GM23338 (cell line): ENCODE data around the gene SGK1. TPM values are rescaled to one million over a fixed set of nuclear protein-coding genes. Genes with fewer than 3 reads are reported as not detected.

ENCODE experiments used
- ATAC-seq: fragments of 200-7000 bp; cut with Tn5 transposase; 3 replicates; pipeline ENCODE4 v1.9.1; 2020
- DNase-seq: peaks from one replicate; pipeline ENCODE4 v3.0.0-alpha.2; 2015; ENCODE audit warnings: low spot score
- H2AFZ ChIP-seq: fragments of 200-600 bp; sonication (generic); 2 replicates; pipeline ENCODE4 v1.8.0; 2016; ENCODE audit warnings: antibody characterized with exemption, mild to moderate bottlenecking, moderate library complexity
- H3F3A ChIP-seq: fragments of 200-600 bp; sonication (generic); replicated peaks from 2 replicates; pipeline ENCODE4 v1.8.0; 2017; ENCODE audit warnings: antibody characterized with exemption, mixed run types, low read depth
- H3K27ac ChIP-seq: fragments of 200-600 bp; sonication (generic); 2 replicates; pipeline ENCODE4 v1.6.1; 2016; ENCODE audit warnings: low read depth
- H3K27me3 ChIP-seq: fragments of 200-600 bp; sonication (generic); 2 replicates; pipeline ENCODE4 v1.8.0; 2016; ENCODE audit warnings: mild to moderate bottlenecking, mixed run types, moderate library complexity; ENCODE audit not compliant: insufficient read depth
- H3K36me3 ChIP-seq: fragments of 200-600 bp; sonication (generic); 2 replicates; pipeline ENCODE4 v1.8.0; 2016; ENCODE audit warnings: mild to moderate bottlenecking; ENCODE audit not compliant: insufficient read depth
- H3K4me1 ChIP-seq: fragments of 200-600 bp; sonication (generic); 2 replicates; pipeline ENCODE4 v1.8.0; 2016; ENCODE audit warnings: mild to moderate bottlenecking, moderate library complexity; ENCODE audit not compliant: insufficient read depth
- H3K4me2 ChIP-seq: fragments of 200-600 bp; sonication (generic); 2 replicates; pipeline ENCODE4 v1.7.1; 2017; ENCODE audit warnings: mixed run types
- H3K4me3 ChIP-seq: fragments of 200-600 bp; sonication (generic); 2 replicates; pipeline ENCODE4 v1.6.1; 2016; ENCODE audit warnings: mixed run types
- H3K79me2 ChIP-seq: fragments of 200-600 bp; sonication (generic); replicated peaks from 2 replicates; pipeline ENCODE4 v1.8.0; 2017; ENCODE audit warnings: mild to moderate bottlenecking; ENCODE audit not compliant: insufficient read depth
- H3K9me2 ChIP-seq: fragments of 200-600 bp; sonication (generic); 2 replicates; pipeline ENCODE4 v1.8.0; 2017; ENCODE audit not compliant: insufficient read depth
- H4K20me1 ChIP-seq: fragments of 200-600 bp; sonication (generic); replicated peaks from 2 replicates; pipeline ENCODE4 v1.8.0; 2017; ENCODE audit warnings: mild to moderate bottlenecking; ENCODE audit not compliant: insufficient read depth
- H3K27ac Mint-ChIP-seq: 2 replicates; pipeline ENCODE4 v1.8.0; 2020; ENCODE audit warnings: inconsistent platforms, mild to moderate bottlenecking, moderate library complexity, mixed read lengths
- H3K27me3 Mint-ChIP-seq: 3 replicates; pipeline ENCODE4 v1.8.0; 2022; ENCODE audit warnings: low read depth, mild to moderate bottlenecking, moderate library complexity, mixed read lengths, inconsistent platforms; ENCODE audit not compliant: insufficient read depth, poor library complexity
- H3K36me3 Mint-ChIP-seq: 3 replicates; pipeline ENCODE4 v1.8.0; 2021; ENCODE audit warnings: low read depth, mild to moderate bottlenecking, inconsistent platforms, moderate library complexity, mixed read lengths
- H3K4me1 Mint-ChIP-seq: 3 replicates; pipeline ENCODE4 v1.8.0; 2020; ENCODE audit warnings: mild to moderate bottlenecking, inconsistent platforms, mixed read lengths
- H3K4me3 Mint-ChIP-seq: 3 replicates; pipeline ENCODE4 v1.8.0; 2021; ENCODE audit warnings: moderate library complexity, mild to moderate bottlenecking, inconsistent platforms, mixed read lengths
- H3K9me3 Mint-ChIP-seq: 3 replicates; pipeline ENCODE4 v1.8.0; 2020; ENCODE audit warnings: moderate library complexity, mild to moderate bottlenecking, inconsistent platforms, mixed read lengths
- CREB1 ChIP-seq: fragments of 250-450 bp; sonication (Bioruptor Pico); IDR thresholded peaks from 2 replicates; pipeline ENCODE4 v1.5.0; 2020; ENCODE audit warnings: low read depth, mild to moderate bottlenecking, moderate library complexity
- EZH2 ChIP-seq: fragments of 200-600 bp; sonication (generic); IDR thresholded peaks from one replicate; pipeline ENCODE4 v1.8.0; 2017; ENCODE audit warnings: antibody characterized with exemption, mild to moderate bottlenecking, low read depth; ENCODE audit not compliant: unreplicated experiment
- EZH2phosphoT487 ChIP-seq: fragments of 200-600 bp; sonication (generic); IDR thresholded peaks from one replicate; pipeline ENCODE4 v1.8.1; 2018; ENCODE audit warnings: antibody characterized with exemption; ENCODE audit not compliant: unreplicated experiment
- JUNB ChIP-seq: IDR thresholded peaks from one replicate; pipeline ENCODE4 v1.6.1; 2016; ENCODE audit warnings: antibody characterized with exemption; ENCODE audit not compliant: unreplicated experiment
- NANOG ChIP-seq: IDR thresholded peaks from 2 replicates; pipeline ENCODE4 v1.6.1; 2016; ENCODE audit warnings: antibody characterized with exemption, borderline replicate concordance
- POLR2AphosphoS5 ChIP-seq: IDR thresholded peaks from 2 replicates; pipeline ENCODE4 v1.6.1; 2016; ENCODE audit warnings: antibody characterized with exemption, low read depth
- STAT1 ChIP-seq: IDR thresholded peaks from one replicate; pipeline ENCODE4 v1.6.1; 2016; ENCODE audit warnings: antibody characterized with exemption; ENCODE audit not compliant: unreplicated experiment
- ZNF114 ChIP-seq: fragments of 250-450 bp; sonication (Bioruptor Pico); IDR thresholded peaks from 2 replicates; pipeline ENCODE4 v1.5.0; 2020; ENCODE audit warnings: mild to moderate bottlenecking, moderate library complexity
- ZNF331 ChIP-seq: fragments of 250-450 bp; sonication (Bioruptor Pico); IDR thresholded peaks from 2 replicates; pipeline ENCODE4 v1.5.0; 2020; ENCODE audit warnings: low read depth, mild to moderate bottlenecking, moderate library complexity
- polyA plus RNA-seq: library from polyadenylated mRNA; unstranded; fragments of >200 nt; fragmentation: Nextera tagmentation; extraction: Ambion mirVana; gene quantifications from 2 replicates; pipeline ENCODE4 v1.2.1, GENCODE V29; 2016
- total RNA-seq: library from RNA; depleted of rRNA; stranded (reverse); fragments of >200 nt; shearing (Covaris generic); gene quantifications from 2 replicates; pipeline ENCODE4 v1.2.3, GENCODE V29; 2014
- TF ChIP-seq, protein P1 (sequence below): fragments of 250-450 bp; sonication (Bioruptor Pico); IDR thresholded peaks from 2 replicates; pipeline ENCODE4 v1.5.0; 2020; ENCODE audit warnings: mild to moderate bottlenecking, moderate library complexity
- TF ChIP-seq, protein P2 (sequence below), 2 experiments: fragments of 200-600 bp in 1 of 2; sonication (generic) in 1 of 2; conservative IDR thresholded peaks; 2 replicates each; pipeline versions ENCODE4 v1.5.1 to v1.6.1; 2016 to 2017; ENCODE audit warnings: antibody characterized with exemption in 2 of 2, low read depth in 2 of 2, mild to moderate bottlenecking in 2 of 2, moderate library complexity in 1 of 2
- TF ChIP-seq, protein P3 (sequence below): IDR thresholded peaks from one replicate; pipeline ENCODE4 v1.6.1; 2018; ENCODE audit warnings: antibody characterized with exemption; ENCODE audit not compliant: unreplicated experiment
- TF ChIP-seq, protein P4 (sequence below): IDR thresholded peaks from 2 replicates; pipeline ENCODE4 v1.6.1; 2016; ENCODE audit warnings: antibody characterized with exemption

The SGK1 gene
- total and polyA plus RNA-seq, 2 experiments from 2014 or later: 16.3 to 37.2 TPM

DNA sequence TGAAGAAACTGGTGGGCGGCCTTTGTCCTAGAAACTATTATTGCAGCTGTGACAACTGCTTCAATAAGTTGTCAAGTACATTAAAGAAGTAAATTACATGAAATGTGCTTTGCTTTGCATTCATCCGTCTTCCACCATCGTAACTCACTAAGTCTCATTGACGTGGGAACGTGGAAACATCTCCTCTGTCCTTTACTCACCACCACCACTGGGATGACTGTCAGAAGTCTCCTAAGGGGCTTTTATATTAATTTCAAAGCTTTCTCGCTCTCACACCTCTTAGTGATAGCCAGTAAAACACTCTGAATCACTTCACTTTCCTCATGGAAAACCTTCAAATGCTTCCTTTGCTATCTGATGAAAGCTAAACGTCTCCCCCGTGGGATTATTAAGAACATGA lies 153.6 kb downstream of the SGK1 start:
- Mint-ChIP-seq H3K4me3 (no peak overlapping the region), H3K27me3 (no peaks in the 10 kb centered on the region), H3K27ac (no peak overlapping the region), H3K9me3 (peaks cover 11% of the 10 kb centered on the region; the same call in 2 of the 3 replicates), H3K4me1 (peaks cover 18% of the 10 kb centered on the region), H3K36me3 (peaks cover 26% of the 10 kb centered on the region; the same call in 2 of the 3 replicates)
- Histone ChIP-seq H3K27ac (no peak overlapping the region), H3K4me2 (no peak overlapping the region), H3K79me2 (no peaks in the 10 kb centered on the region), H3K27me3 (no peaks in the 10 kb centered on the region), H3K4me1 (peaks cover 31% of the 10 kb centered on the region), H2AFZ (peak overlapping the region; percentile 66; the same call in 1 of the 2 replicates), H3K4me3 (no peak overlapping the region), H3K36me3 (no peaks in the 10 kb centered on the region), H4K20me1 (no peaks in the 10 kb centered on the region), H3F3A (no peaks in the 10 kb centered on the region), H3K9me2 (no peaks in the 10 kb centered on the region)
- no peak for ATAC-seq
- DNase-seq: no peak
- TF ChIP-seq, protein P1, sequence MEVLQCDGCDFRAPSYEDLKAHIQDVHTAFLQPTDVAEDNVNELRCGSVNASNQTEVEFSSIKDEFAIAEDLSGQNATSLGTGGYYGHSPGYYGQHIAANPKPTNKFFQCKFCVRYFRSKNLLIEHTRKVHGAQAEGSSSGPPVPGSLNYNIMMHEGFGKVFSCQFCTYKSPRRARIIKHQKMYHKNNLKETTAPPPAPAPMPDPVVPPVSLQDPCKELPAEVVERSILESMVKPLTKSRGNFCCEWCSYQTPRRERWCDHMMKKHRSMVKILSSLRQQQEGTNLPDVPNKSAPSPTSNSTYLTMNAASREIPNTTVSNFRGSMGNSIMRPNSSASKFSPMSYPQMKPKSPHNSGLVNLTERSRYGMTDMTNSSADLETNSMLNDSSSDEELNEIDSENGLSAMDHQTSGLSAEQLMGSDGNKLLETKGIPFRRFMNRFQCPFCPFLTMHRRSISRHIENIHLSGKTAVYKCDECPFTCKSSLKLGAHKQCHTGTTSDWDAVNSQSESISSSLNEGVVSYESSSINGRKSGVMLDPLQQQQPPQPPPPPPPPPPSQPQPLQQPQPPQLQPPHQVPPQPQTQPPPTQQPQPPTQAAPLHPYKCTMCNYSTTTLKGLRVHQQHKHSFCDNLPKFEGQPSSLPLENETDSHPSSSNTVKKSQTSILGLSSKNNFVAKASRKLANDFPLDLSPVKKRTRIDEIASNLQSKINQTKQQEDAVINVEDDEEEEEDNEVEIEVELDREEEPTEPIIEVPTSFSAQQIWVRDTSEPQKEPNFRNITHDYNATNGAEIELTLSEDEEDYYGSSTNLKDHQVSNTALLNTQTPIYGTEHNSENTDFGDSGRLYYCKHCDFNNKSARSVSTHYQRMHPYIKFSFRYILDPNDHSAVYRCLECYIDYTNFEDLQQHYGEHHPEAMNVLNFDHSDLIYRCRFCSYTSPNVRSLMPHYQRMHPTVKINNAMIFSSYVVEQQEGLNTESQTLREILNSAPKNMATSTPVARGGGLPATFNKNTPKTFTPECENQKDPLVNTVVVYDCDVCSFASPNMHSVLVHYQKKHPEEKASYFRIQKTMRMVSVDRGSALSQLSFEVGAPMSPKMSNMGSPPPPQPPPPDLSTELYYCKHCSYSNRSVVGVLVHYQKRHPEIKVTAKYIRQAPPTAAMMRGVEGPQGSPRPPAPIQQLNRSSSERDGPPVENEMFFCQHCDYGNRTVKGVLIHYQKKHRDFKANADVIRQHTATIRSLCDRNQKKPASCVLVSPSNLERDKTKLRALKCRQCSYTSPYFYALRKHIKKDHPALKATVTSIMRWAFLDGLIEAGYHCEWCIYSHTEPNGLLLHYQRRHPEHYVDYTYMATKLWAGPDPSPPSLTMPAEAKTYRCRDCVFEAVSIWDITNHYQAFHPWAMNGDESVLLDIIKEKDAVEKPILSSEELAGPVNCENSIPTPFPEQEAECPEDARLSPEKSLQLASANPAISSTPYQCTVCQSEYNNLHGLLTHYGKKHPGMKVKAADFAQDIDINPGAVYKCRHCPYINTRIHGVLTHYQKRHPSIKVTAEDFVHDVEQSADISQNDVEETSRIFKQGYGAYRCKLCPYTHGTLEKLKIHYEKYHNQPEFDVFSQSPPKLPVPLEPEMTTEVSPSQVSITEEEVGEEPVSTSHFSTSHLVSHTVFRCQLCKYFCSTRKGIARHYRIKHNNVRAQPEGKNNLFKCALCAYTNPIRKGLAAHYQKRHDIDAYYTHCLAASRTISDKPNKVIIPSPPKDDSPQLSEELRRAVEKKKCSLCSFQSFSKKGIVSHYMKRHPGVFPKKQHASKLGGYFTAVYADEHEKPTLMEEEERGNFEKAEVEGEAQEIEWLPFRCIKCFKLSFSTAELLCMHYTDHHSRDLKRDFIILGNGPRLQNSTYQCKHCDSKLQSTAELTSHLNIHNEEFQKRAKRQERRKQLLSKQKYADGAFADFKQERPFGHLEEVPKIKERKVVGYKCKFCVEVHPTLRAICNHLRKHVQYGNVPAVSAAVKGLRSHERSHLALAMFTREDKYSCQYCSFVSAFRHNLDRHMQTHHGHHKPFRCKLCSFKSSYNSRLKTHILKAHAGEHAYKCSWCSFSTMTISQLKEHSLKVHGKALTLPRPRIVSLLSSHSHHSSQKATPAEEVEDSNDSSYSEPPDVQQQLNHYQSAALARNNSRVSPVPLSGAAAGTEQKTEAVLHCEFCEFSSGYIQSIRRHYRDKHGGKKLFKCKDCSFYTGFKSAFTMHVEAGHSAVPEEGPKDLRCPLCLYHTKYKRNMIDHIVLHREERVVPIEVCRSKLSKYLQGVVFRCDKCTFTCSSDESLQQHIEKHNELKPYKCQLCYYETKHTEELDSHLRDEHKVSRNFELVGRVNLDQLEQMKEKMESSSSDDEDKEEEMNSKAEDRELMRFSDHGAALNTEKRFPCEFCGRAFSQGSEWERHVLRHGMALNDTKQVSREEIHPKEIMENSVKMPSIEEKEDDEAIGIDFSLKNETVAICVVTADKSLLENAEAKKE (CRISPR knock-in tag): no peak
- TF ChIP-seq, protein P2, sequence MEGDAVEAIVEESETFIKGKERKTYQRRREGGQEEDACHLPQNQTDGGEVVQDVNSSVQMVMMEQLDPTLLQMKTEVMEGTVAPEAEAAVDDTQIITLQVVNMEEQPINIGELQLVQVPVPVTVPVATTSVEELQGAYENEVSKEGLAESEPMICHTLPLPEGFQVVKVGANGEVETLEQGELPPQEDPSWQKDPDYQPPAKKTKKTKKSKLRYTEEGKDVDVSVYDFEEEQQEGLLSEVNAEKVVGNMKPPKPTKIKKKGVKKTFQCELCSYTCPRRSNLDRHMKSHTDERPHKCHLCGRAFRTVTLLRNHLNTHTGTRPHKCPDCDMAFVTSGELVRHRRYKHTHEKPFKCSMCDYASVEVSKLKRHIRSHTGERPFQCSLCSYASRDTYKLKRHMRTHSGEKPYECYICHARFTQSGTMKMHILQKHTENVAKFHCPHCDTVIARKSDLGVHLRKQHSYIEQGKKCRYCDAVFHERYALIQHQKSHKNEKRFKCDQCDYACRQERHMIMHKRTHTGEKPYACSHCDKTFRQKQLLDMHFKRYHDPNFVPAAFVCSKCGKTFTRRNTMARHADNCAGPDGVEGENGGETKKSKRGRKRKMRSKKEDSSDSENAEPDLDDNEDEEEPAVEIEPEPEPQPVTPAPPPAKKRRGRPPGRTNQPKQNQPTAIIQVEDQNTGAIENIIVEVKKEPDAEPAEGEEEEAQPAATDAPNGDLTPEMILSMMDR (conservative IDR thresholded peaks at IDR 0.05; ENCODE audit: low read depth in 2 of 2): no peak
- TF ChIP-seq ZNF114 (CRISPR knock-in tag): no peak
- TF ChIP-seq STAT1: no peak
- TF ChIP-seq EZH2phosphoT487: no peak
- no peak for TF ChIP-seq EZH2
- no peak for TF ChIP-seq JUNB
- TF ChIP-seq, protein P3, sequence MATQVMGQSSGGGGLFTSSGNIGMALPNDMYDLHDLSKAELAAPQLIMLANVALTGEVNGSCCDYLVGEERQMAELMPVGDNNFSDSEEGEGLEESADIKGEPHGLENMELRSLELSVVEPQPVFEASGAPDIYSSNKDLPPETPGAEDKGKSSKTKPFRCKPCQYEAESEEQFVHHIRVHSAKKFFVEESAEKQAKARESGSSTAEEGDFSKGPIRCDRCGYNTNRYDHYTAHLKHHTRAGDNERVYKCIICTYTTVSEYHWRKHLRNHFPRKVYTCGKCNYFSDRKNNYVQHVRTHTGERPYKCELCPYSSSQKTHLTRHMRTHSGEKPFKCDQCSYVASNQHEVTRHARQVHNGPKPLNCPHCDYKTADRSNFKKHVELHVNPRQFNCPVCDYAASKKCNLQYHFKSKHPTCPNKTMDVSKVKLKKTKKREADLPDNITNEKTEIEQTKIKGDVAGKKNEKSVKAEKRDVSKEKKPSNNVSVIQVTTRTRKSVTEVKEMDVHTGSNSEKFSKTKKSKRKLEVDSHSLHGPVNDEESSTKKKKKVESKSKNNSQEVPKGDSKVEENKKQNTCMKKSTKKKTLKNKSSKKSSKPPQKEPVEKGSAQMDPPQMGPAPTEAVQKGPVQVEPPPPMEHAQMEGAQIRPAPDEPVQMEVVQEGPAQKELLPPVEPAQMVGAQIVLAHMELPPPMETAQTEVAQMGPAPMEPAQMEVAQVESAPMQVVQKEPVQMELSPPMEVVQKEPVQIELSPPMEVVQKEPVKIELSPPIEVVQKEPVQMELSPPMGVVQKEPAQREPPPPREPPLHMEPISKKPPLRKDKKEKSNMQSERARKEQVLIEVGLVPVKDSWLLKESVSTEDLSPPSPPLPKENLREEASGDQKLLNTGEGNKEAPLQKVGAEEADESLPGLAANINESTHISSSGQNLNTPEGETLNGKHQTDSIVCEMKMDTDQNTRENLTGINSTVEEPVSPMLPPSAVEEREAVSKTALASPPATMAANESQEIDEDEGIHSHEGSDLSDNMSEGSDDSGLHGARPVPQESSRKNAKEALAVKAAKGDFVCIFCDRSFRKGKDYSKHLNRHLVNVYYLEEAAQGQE: no peak
- TF ChIP-seq, protein P4, sequence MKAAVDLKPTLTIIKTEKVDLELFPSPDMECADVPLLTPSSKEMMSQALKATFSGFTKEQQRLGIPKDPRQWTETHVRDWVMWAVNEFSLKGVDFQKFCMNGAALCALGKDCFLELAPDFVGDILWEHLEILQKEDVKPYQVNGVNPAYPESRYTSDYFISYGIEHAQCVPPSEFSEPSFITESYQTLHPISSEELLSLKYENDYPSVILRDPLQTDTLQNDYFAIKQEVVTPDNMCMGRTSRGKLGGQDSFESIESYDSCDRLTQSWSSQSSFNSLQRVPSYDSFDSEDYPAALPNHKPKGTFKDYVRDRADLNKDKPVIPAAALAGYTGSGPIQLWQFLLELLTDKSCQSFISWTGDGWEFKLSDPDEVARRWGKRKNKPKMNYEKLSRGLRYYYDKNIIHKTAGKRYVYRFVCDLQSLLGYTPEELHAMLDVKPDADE: no peak
- TF ChIP-seq ZNF331 (CRISPR knock-in tag): no peak
- TF ChIP-seq POLR2AphosphoS5: no peak
- no peak for TF ChIP-seq CREB1
- TF ChIP-seq NANOG: no peak
